Right renal pelvis (tissue), 4 donors: ENCODE measurements around the gene TTYH3. TPM values are rescaled to one million over a fixed set of nuclear protein-coding genes. Genes with fewer than 3 reads are reported as not detected.
"Not testable (repeated sequence)": the region's sequence is repeated elsewhere in the genome, so short reads cannot be mapped to it uniquely, and the experiment has no call there.

Experiments used
- DNase-seq, 4 donors: peaks; one replicate each; pipeline ENCODE4 v3.0.0-alpha.2; 2013; ENCODE audit warnings: low read depth in 4 of 4, low spot score in 3 of 4, missing footprints in 1 of 4
- polyA plus RNA-seq, 4 donors: library from polyadenylated mRNA; unstranded; fragments of 120-200 nt; gene quantifications; one replicate each; pipeline ENCODE4 v1.2.1, GENCODE V29; 2013; ENCODE audit not compliant: insufficient read length in 4 of 4

Gene TTYH3
- polyA plus RNA-seq, 4 donors: 91.4 to 137 (median 93.9) TPM

DNA sequence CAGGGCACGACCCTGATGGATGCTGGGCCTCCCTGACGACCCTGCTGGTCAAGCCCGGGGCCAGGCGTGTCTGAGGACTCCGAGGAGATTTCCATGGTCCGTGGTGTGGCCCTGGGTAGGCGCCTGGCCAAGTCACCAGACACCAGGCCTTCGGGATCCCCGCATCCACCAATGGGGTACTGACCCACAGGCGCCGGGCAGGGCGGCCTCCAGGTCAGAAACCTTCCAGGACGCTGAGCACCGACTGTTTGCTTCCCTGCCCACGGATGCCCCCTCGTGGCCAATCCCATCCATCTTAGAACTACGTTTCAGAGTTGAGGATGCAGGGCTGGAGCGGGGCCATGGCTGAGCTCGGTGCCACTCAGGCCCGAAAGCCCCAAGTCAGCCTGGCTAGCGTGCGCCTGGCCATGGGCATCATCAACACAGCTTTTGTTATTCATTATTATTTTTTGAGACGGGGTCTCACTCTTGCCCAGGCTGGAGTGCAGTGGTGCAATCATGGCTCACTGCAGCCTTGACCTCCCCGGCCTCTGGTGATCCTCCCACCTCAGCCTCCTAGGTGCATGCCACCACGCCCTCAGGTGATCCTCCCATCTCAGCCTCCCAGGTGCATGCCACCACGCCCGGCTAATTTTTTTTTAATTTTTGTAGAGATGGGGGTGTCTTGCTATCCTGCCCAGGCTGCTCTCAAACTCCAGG, 49.2 kb downstream of the TTYH3 start:
- no peak for DNase-seq

DNA sequence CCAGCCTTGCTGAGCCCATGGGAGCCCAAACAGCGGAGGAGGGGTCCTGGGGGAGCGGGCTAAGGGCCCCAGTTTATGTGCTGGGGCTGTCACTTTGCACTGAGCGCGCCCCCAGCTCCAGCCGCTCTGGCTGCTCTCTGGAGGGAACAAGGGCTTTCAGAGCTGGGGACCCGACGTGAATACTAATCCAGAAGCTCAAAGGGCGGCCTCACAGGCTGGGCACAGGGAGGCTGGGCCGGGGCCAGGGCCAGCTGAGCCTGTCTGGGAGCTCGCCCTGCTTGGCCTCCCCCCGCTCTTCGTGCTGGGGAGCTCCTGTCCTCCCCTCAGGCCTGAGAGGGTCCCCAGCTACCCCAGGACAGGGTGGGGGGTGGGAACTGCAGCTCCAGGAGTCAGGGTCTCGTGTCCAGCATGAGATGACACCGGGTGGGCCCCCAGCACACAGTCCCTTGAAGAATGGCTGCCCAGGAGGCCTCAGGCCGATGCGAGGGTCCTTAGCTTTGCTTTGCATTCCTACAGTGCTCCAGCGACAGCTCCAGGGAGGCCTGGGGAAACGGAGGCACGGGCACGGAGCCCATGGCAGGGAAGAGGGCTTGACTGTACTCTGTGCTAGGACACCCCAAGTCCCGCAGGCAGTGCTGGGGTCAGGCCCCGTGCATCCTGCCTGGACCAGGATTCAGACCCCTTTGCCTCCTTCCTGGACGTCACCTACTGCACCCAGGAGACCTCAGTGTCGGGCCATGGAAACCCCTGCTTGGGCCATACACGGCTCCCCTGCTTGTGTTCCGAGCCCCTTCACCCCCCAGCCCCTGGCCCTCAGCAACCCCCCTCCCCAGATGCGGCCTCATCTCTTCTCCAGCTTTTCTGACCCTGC, 50.4 kb downstream of the TTYH3 start:
- no peak for DNase-seq

- no peak for DNase-seq
These were observed 52.7 kb downstream of the TTYH3 start for GRCh38 chr7:2684501-2684900.

DNA sequence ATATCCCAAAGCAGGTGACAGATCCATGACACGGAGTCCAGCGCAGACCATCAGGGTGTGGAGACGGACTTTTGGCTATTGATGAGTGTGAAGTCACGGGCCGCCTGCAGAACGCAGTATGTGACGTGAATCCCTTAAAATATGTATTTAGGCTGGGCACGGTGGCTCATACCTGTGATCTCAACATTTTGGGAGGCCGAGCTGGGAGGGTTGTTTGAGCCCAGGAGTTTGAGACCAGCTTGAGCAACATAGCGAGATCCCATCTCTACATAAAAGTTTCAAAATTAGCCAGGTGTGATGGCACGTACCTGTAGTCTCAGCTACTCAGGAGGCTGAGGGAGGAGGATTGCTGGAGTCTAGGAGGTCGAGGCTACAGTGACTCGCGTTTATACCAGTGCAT, 54.3 kb downstream of the TTYH3 start:
- DNase-seq: no peak

- DNase-seq: no peak
These were observed 55.6 kb downstream of the TTYH3 start for GRCh38 chr7:2687338-2687869.

DNA sequence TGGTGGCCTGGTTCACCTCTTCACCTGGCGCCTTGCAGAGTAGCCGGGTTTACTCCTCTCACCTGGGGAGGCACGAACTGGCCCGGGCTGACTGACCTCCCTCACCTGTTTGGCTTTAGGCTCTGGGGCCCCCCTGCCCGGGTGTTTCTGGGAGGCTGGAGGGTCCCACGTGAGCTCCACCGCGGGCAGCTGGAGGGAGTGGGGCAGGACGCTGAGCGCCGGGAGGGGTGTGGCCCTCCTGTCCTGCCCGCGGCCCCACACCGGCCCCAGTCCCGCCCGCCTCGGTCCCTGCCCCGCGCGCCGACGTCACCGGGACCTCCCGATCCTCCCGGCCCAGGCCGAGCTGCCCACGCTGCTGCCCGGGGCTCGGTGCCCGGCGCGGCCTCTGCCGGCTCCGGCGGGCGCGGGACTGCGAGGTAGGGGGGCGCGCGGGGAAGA, 56.1 kb downstream of the TTYH3 start, which contains the start of gene AMZ1:
Gene AMZ1 (plus strand): TSS at position 322 of the 438 bp plus-strand sequence. CDS start 12,250 bp downstream, outside the sequence.
- DNase-seq: no peak

DNA sequence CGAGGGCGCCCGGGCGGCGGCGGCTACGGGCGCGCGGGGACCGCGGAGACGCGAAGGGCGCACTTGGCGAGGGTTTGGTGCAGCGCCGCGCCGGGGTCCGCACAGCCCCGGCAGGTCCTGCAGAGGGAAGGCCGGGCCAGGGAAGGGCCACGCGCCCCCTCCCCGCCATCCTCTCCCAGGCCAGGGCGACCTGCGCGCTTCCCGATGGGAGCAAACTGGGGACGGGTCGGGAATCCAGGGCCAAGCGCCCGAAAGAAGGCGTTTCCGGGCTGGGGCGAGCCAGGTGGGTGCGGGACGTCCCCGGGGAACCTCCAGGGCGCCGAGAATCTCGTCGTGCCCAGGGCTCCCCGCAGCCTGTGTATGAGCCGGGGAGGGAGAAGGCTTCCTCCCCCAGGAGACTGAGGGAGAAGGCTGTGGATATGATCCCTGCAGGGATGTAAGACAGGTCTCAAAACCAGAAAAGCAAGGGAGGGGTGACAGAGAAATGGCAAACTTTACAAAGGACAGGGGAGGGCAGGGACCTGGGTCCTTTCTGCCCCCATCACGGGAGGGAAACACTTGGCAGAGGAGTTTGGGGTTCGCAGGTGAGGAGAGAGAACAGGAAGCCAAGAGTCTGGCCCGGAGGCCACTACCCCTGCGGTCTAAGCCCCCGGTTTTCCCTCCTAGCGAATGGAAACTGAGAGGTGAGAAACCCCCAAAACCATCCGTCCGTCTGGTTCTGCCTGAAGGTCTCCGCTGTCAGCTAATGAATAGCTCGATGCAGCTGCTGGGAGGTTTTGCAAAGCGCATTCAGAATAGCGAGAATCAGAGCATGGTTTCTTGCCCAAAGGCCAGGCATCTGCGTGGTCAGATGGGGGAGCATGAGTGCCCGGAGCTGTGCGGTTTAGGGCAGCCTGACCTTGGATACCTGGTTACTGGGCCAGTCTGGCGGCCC, 56.9 kb downstream of the TTYH3 start:
- DNase-seq: no peak

DNA sequence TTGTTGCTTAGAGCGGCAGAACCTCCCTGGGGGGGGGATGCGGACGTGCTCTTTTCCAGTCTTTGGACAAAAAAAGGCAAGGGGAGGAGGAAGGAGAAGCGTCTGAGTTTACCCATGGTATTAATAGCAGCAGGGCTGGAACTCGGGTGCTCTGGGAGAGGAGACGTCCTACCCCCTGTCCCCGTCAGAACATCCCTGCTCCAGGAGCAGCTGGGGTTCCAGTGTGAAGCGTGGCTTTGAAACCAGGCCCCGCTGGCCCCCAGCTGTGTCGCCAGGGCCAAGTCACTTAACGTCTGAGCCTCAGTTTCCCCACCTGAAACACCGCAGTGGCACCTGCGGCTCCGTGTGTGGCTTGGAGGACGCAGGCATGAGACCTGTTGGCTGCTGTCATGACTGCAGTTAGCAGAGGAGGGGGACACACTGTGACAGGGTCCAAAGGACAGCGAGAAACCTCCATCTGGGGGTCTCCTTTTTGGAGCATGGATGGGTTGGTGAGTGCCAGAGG, 57.6 kb downstream of the TTYH3 start:
- no peak for DNase-seq

GRCh38 chr7:2689951-2690705, 58.3 kb downstream of the TTYH3 start:
- DNase-seq: no peak

DNA sequence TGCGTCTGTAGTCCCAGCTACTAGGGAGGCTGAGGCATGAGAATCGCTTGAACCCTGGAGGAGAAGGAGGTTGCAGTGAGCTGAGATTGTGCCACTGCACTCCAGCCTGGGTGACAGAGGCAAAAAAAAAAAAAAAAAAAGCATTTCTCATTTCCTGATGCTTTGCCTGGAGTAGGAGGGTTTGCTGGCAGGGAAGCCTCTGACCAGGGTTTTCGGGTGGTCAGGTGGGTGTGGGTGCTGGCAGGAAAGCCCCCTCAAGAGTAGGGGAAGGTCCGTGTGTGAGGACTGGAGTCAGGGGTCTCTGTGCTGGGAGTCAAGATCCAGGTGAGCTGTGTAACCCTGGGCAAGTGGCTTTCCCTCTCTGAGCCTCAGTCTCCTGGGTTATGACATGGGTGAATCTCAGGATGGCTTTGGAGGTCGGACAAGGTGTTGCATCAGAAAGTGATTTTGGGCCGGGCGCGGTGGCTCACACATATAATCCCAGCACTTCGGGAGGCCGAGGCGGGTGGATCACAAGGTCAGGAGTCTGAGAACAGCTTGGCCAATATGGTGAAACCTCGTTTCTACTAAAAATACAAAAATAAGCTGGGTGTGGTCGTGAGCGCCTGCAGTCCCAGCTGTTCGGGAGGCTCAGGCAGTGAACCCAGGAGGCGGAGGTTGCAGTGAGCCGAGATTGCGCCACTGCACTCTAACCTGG, 59.4 kb downstream of the TTYH3 start:
- DNase-seq: no peak

- DNase-seq: not testable (repeated sequence)
These were observed 60.2 kb downstream of the TTYH3 start for GRCh38 chr7:2691932-2692439.

GRCh38 chr7:2692543-2692942, 60.8 kb downstream of the TTYH3 start:
- no peak for DNase-seq

DNA sequence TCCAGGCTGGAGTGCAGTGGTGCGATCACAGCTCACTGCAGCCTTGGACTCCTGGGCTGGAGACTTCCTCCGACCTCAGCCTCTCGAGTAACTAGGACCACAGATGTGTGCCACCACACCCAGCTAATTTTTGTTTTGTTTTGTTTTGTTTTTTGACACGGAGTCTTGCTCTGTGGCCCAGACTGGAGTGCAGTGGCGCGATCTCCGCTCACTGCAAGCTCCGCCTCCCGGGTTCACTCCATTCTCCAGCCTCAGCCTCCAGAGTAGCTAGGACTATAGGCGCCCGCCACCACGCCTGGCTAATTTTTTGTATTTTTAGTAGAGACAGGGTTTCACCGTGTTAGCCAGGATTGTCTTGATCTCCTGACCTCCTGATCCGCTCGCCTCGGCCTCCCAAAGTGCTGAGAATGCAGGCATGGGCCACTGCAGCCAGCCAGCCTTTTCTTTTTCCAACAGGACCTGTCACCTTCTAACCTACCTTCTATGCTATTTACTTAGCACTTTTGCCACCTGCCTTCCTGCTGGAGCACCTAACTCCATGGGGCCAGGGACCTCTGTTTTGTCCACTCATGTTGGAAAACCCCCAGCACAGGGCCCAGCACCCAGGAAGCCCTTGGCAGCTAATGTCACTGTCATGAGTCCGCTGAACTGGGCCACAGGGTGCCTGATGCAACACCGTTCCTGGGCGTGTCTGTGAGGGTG, 61.8 kb downstream of the TTYH3 start:
- DNase-seq: not testable (repeated sequence)

- not testable (repeated sequence) for DNase-seq
These were observed 62.3 kb downstream of the TTYH3 start for GRCh38 chr7:2694122-2694436.

DNA sequence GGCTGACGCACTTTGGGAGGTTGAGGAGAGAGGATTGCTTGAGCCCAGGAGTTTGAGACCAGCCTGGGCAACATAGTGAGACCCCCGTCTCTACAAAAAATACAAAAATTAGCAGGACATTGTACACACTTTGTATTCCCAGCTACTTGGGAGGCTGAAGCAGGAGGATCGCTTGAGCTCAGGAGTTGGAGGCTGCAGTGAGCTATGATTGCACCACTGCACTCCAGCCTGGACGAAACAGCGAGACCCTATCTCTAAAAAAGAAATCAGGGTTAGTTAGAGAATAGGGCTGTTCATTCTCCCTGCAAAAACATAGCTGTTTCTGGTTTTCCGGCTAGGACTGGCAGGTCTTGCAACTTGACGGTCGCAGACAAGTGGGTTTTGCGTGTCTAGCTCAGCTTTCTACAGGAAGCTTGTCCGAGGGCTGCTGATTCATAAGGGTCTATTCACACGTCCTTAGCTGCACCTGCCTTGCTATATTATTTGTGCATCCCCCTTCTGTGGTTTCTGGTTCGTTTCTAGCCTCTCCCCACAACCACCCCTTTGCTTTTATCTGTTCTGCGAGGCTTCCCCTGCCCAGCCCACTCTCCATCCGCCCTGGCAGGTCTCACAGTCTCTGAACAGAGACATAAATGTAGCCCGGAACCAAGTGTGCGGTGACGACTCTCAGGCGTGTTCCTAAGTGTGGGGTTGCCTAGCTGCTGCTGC, 66.9 kb downstream of the TTYH3 start:
- DNase-seq: no peak

- DNase-seq: no peak
These were observed 67.5 kb downstream of the TTYH3 start for GRCh38 chr7:2699289-2699620.

- DNase-seq: no peak
These were observed 68.5 kb downstream of the TTYH3 start for GRCh38 chr7:2700141-2700850.
